ENCODE data around the gene CCSER1. TPM values are rescaled to one million over a fixed set of nuclear protein-coding genes. Genes with fewer than 3 reads are reported as not detected.
"Not testable (repeated sequence)": the region's sequence is repeated elsewhere in the genome, so short reads cannot be mapped to it uniquely, and the experiment has no call there.

CCSER1 gene
- total RNA-seq, 4 donors from 2014 or later, result 4.0 to 6.0 (median 4.8) TPM

DNA sequence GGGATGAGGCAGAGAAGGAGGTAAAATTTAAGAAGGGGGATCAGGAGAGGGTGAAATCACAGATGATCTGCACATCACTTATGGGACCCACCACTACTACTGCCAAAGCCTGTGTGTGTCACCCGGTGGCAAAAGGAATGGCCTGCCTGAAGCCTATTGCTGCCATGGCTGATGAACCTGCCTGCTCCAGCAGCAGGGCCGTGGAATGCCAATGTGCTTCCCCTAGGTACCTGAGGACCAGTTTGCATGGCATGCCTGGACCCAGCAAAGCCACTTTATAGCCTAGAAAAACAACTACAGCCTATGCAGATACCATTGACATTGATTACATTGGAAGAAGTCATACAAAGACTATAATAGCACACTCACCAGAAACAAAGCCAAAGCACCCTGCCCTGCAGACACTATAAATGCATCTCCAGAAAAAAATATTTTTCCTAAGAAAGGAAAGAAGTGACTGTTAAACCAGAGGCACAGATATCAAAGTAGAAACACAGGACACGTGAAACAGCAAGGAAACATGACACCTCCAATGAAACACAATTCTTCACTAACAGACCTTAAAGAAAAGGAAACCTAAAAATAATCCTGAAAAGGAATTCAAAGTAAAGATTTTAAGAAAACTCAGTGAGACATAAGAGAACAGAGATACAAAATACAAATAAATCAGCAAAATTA lies 1495.9 kb downstream of the CCSER1 start:
- DNase-seq (ENCODE audit: low spot score in 2 of 2), result no peak
- WGBS, 2 donors, result 74 to 75% methylated on average over 3 of the region's 3 CpGs
- no peak for TF ChIP-seq POLR2A (IDR thresholded peaks at IDR 0.05)
- TF ChIP-seq, protein P1, sequence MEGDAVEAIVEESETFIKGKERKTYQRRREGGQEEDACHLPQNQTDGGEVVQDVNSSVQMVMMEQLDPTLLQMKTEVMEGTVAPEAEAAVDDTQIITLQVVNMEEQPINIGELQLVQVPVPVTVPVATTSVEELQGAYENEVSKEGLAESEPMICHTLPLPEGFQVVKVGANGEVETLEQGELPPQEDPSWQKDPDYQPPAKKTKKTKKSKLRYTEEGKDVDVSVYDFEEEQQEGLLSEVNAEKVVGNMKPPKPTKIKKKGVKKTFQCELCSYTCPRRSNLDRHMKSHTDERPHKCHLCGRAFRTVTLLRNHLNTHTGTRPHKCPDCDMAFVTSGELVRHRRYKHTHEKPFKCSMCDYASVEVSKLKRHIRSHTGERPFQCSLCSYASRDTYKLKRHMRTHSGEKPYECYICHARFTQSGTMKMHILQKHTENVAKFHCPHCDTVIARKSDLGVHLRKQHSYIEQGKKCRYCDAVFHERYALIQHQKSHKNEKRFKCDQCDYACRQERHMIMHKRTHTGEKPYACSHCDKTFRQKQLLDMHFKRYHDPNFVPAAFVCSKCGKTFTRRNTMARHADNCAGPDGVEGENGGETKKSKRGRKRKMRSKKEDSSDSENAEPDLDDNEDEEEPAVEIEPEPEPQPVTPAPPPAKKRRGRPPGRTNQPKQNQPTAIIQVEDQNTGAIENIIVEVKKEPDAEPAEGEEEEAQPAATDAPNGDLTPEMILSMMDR (IDR thresholded peaks at IDR 0.05), result no peak

DNA sequence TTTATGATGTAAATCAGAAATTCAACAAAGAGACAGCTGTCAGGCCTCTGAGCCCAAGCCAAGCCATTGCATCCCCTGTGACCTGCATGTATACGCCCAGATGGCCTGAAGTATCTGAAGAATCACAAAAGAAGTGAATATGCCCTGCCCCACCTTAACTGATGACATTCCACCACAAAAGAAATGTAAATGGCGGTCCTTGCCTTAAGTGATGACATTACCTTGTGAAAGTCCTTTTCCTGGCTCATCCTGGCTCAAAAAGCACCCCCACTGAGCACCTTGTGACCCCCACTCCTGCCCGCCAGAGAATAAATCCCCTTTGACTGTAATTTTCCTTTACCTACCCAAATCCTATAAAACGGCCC lies 1496.4 kb downstream of the CCSER1 start:
- not testable (repeated sequence) for H3K9me3 ChIP-seq; H3K27ac ChIP-seq; H3K4me3 ChIP-seq; DNase-seq (ENCODE audit: low spot score in 2 of 2); H3K4me1 ChIP-seq; H3K36me3 ChIP-seq; H3K27me3 ChIP-seq
- WGBS, 2 donors, result 83 to 86% methylated on average over 4 of the region's 4 CpGs

More for the DNA sequence above, 1495.9 kb downstream of the CCSER1 start:
- Histone ChIP-seq H3K27ac (no peak overlapping the region), H3K9me3 (no peaks in the 10 kb centered on the region), H3K27me3 (no peaks in the 10 kb centered on the region), H3K36me3 (no peaks in the 10 kb centered on the region), H3K4me1 (no peaks in the 10 kb centered on the region), H3K4me3 (no peak overlapping the region)

GRCh38 chr4:91630054-91630453 lies 1502.9 kb downstream of the CCSER1 start:
- peaks cover 0 to 3% (median 0%) of the 10 kb centered on the region in 4 donors for H3K9me3 ChIP-seq
- no peaks in the 10 kb centered on the region for H3K4me1 ChIP-seq
- no peak overlapping the region for H3K27ac ChIP-seq
- H3K36me3 ChIP-seq, result no peaks in the 10 kb centered on the region
- WGBS, 2 donors, result 36 to 37% methylated on average over 1 of the region's 1 CpG
- H3K4me3 ChIP-seq, result no peak overlapping the region
- no peak for DNase-seq (ENCODE audit: low spot score in 2 of 2)
- TF ChIP-seq, protein P1 (IDR thresholded peaks at IDR 0.05), result no peak
- TF ChIP-seq POLR2A (IDR thresholded peaks at IDR 0.05) (no peak), EP300 (IDR thresholded peaks at IDR 0.05) (no peak)
- H3K27me3 ChIP-seq, result no peaks in the 10 kb centered on the region

DNA sequence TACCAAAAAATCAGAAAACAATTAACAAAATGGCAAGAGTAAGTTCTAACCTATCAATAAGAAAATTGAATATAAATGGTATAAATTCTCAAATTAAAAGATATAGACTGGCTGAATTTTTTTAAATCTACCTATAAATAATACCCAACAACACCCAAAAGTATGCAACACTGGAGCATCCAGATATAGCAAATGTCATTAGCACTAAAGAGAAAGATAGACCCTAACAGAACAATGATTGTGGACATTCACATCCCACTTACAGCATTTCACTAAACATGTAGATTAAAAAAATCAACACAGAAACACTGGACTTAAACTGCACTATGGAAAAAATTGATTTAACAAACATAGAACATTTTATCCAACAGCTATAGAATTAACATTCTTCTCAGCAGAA lies 1503.6 kb downstream of the CCSER1 start:
- Histone ChIP-seq H3K4me3 (no peak overlapping the region), H3K9me3 (peaks cover 0 to 3% (median 0%) of the 10 kb centered on the region in 4 donors), H3K36me3 (no peaks in the 10 kb centered on the region), H3K4me1 (no peaks in the 10 kb centered on the region), H3K27ac (no peak overlapping the region), H3K27me3 (no peaks in the 10 kb centered on the region)
- TF ChIP-seq EP300 (IDR thresholded peaks at IDR 0.05) (no peak), POLR2A (IDR thresholded peaks at IDR 0.05) (no peak)
- TF ChIP-seq, protein P1 (IDR thresholded peaks at IDR 0.05), result no peak
- no peak for DNase-seq (ENCODE audit: low spot score in 2 of 2)

DNA sequence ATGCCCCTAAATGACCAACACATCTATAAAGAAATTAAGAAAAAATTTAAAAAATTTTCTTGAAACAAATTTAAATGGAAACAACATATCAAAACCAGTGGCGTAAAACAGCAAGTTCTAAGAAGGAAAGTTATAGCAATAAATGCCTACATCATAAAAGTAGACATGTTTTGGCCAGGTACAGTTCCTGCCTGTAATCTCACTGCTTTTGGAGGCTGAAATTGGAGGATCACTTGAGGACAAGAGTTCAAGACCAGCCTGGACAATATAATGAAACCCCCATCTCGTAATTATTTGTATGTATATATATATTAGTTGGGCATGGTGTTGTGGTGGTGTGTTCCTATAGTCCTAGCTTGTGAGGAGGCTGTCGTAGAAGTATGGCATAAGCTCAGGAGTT lies 1504.1 kb downstream of the CCSER1 start:
- no peaks in the 10 kb centered on the region for H3K27me3 ChIP-seq
- no peaks in the 10 kb centered on the region for H3K4me1 ChIP-seq
- no peak for DNase-seq (ENCODE audit: low spot score in 2 of 2)
- no peak overlapping the region for H3K4me3 ChIP-seq
- H3K36me3 ChIP-seq, result no peaks in the 10 kb centered on the region
- H3K27ac ChIP-seq, result no peak overlapping the region
- no peak for TF ChIP-seq EP300 (IDR thresholded peaks at IDR 0.05)
- TF ChIP-seq POLR2A (IDR thresholded peaks at IDR 0.05), result no peak
- TF ChIP-seq, protein P1 (IDR thresholded peaks at IDR 0.05), result no peak
- 88 to 92% methylated on average over 3 of the region's 3 CpGs for WGBS, 2 donors
- peaks cover 0 to 3% (median 0%) of the 10 kb centered on the region in 4 donors for H3K9me3 ChIP-seq

- H3K9me3 ChIP-seq, result peaks cover 0 to 3% (median 0%) of the 10 kb centered on the region in 4 donors
- no peaks in the 10 kb centered on the region for H3K27me3 ChIP-seq
- no peak overlapping the region for H3K4me3 ChIP-seq
- no peak overlapping the region for H3K27ac ChIP-seq
- no peak for TF ChIP-seq EP300 (IDR thresholded peaks at IDR 0.05)
- TF ChIP-seq, protein P1 (IDR thresholded peaks at IDR 0.05), result no peak
- no peak for TF ChIP-seq POLR2A (IDR thresholded peaks at IDR 0.05)
- WGBS, 2 donors, result 61 to 76% methylated on average over 4 of the region's 4 CpGs
- no peaks in the 10 kb centered on the region for H3K36me3 ChIP-seq
- DNase-seq (ENCODE audit: low spot score in 2 of 2), result no peak
- H3K4me1 ChIP-seq, result no peaks in the 10 kb centered on the region
Measured at GRCh38 chr4:91636083-91636482, 1508.9 kb downstream of the CCSER1 start.
